ENCODE results near the gene TP63. TPM values are rescaled to one million over a fixed set of nuclear protein-coding genes. Genes with fewer than 3 reads are reported as not detected.
A peak's percentile ranks its signal among the peaks of the same experiment; 100 is the strongest.

The TP63 gene
- total RNA-seq, 1 donor from 2014 or later = 0.11 TPM

DNA sequence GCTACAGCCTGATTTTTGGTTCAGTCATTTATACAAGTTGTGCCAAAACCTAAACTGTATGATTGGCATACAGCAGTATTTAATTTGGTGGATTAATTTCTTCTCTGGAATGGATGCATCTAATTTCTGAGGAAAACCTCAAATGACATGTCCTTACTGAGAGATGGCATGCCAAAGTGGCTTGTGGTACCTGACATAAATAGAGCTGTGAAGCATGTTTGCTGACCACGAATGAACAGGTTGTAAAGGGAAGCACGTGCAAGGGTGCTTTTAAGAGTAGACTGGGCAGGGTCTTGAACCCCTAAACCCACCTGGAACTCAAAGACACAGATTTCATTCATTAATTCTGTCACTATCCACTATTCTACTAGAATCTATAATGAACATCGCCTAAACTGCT lies 77.2 kb downstream of the TP63 start:
- intact Hi-C loops (cut with DNase I) = no loop called here
- DNase-seq = no peak
- ATAC-seq (ENCODE audit: poor library complexity) = no peak

DNA sequence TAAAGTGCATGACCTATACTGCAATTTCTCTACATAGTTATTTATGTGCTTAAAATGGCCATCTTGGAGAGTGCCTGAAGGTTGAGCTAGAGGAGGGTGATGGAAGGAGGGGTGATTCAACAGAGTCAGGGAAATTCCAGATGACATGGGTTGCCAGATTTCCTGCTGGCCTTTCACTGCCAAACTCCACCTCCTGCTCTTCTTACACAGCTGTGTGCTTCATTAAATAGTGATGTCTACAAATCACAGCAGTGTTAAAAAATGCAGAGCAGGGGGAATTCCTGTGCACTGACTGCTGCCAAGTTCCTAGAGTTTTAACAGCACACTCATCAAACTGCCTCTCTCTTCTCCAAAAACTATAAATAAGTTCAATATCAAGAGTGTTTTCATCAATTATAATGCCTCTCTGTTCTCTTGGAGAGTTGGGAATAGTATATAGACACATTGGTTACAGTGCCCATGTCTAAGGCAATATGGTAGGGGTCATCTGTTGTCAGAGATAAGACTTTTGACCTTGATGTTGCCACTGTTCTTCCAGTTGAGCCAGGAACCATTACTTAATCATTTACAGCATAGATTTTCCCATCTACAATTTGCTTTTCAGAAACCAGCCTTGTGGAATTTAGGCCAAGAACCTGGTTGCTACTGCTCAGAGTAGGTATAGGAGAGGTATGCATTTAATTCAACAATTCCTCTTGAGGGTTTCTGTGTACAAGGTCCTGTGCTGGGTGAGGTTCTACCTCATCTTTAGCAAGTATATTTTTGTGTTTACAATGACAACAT lies 79.6 kb downstream of the TP63 start:
- DNase-seq (peak; percentile 43), ATAC-seq (ENCODE audit: poor library complexity) (peak; percentile 92)
- intact Hi-C loops (cut with DNase I) = no loop called here

DNA sequence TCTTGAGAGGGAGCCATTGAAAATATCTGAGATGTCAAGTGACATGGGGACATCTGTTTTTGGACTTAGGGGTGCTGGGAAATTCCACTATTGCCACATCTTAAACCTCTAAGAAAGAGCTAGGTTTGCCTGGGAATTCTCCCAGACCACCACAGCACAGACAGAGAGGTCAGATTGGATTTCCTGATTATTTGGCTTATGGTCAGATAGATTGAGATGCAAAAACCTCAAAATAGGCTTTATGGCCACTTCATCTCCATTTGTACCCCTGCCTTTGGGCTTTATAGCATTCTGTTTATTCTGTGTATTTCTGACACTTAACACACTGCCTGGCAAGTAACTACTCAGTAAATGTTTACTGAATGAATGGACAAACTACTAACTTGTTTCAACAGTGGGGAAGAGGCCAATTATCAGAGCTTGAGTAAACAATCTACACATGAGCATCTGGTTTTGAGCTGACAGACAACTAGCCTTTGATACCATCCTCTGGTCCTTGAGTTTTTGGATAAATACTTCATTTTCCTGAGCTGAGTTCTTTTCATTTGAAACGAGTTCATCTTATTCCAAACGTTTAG lies 81.8 kb downstream of the TP63 start:
- ATAC-seq (ENCODE audit: poor library complexity) (no peak), DNase-seq (no peak)
- intact Hi-C loops (cut with DNase I) = no loop called here

DNA sequence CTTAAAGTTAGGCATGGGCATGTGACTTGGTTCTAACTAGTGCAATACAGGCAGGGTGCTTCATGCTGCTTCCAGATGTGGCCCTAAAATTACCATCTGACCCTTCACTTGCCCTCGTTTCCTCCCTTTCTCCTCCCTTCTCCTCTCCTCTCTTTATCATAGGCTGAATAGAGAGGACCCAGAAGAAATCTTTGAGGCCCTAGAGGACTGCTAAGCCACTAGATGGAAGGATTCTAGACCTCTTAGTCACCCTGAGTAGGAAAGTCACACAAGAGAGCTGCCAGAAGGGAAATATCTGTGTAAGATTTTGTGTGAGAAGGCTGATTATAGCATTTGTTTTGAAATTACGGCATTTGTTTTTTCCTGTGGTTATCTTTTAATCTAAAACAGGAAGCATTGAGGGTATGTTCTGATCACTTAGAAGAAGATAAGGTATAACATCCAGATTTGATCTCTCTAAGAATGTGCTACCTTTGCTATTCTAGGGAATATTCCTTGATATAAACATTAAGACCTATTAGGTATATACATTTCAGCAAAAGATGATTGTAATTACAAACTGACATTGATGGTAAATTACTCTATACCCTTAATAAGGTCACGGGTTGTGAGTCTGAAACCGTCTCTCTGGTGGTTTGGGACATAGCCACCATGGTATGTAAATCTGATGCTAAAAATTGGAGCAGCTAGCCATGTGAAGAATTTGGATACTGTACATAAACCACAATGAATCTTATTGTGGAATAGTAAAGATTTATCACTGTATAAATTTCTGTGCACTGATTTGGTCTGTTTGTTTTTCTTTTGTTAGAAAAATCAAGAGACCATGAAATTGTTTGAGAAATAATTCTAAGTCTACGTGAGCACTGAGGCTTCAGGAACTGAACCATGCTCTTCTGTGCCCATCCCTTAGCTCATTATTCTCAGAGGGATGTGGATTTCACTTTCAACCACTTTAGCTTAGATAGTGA lies 84.1 kb downstream of the TP63 start:
- no peak for DNase-seq
- intact Hi-C loops (cut with DNase I) = no loop called here

DNA sequence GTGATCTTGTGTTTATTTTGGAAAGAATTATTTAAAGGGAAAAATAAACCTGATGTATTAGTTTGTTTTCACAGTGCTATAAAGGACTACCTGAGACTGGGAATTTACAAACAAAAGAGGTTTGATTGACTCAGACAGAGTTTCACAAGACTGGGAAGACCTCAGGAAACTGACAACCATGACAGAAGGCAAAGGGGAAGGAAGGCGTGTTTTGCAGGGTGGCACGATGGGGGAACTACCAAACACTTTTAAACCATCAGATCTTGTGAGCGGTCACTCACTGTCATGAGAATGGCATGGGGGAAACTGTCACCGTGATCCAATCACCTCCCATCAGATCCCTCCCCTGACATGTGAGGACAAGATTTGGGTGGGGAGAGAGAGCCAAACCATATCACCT lies 87.0 kb downstream of the TP63 start:
- intact Hi-C loops (cut with DNase I) = no loop called here
- DNase-seq = no peak
- ATAC-seq (ENCODE audit: poor library complexity) = no peak

More for the DNA sequence above, 84.1 kb downstream of the TP63 start:
- no peak for ATAC-seq (ENCODE audit: poor library complexity)

DNA sequence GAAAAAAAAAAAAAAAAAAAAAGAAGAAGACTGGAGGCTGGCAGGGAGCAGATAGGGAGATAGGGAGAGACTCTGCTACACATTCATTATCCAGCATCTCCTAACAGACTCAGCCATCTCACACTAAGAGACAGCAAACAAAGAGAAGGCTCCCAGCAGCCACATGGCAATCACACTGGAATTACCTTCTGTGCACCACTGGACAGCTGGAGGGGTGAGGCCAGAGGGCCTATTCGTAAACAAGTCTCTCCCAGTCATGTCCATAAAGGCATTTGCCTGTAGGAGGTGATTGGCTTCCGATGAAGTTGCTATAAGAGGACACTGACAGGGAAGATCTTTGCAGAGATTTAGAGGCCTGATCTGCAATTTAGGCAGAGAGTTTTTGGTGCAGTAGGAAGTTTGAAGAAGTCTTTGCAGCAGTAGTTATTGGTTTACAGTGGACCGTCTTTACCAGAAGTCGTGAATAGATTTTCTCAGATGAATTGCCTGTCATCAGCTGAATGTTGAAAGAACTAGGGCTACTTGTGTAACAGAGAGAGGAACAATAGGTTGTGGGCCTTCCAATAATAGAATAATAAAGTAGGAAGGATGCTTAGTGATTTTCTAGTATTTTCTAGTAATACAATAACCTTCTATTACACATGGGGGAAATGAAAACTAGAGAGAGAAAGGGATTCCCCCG lies 89.7 kb downstream of the TP63 start:
- ATAC-seq (ENCODE audit: poor library complexity) (no peak), DNase-seq (no peak)
- intact Hi-C loops (cut with DNase I) = no loop called here

DNA sequence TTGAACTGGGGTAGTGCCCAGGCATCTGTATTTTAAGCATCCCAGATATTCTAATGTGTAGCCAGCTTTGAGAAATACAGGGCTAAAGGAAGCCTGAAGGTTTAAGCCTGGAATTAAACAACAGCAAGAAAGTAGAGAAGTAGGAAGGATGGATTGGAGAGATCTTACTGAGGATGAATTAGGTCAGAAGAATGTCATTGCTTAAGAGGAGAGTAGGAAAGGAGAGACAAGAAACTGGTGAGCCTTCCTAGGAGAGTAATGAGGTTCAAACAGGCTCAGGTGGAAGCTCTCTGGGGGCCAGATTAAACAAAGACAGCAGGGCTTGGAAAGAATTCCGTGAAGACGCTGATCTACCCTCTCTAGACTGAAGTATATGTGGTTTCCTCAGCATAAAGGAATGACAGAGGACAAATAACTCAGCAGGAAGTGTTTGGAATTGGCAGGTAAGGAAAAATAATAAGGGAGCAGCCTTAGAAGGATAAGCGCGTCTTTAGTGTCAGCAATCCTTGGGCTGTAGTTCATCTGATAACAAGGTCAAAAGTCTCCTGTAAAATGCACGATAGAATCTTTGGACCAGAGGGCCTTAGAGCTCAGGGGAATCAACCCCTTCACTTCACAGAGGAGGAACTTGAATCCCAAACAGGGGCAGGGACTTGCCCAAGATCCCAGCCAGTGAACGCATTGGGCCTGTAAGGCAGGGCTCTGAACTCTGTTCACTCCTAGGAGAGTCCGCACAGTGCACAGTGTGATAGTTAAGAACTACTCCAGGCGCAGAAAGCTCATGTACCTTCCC lies 90.9 kb downstream of the TP63 start:
- ATAC-seq (ENCODE audit: poor library complexity) (no peak), DNase-seq (no peak)
- intact Hi-C loops (cut with DNase I) = no loop called here

DNA sequence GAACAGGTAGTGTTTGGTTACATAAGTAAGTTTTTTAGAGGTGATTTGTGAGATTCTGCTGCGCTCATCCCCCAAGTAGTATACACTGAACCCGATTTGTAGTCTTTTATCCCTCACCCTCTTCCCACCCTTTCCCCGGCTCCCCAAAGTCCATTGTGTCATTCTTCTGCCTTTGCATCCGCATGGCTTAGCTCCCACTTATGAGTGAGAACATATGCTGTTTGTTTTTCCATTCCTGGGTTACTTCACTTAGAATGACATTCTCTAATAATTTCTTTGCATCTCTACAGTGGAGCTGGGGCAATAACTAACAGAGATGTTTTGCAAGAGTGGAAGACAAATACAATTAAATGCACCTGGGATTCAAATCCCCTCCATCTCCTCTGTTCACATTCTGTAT lies 93.2 kb downstream of the TP63 start:
- no peak for DNase-seq
- intact Hi-C loops (cut with DNase I) = no loop called here
- ATAC-seq (ENCODE audit: poor library complexity) = no peak

DNA sequence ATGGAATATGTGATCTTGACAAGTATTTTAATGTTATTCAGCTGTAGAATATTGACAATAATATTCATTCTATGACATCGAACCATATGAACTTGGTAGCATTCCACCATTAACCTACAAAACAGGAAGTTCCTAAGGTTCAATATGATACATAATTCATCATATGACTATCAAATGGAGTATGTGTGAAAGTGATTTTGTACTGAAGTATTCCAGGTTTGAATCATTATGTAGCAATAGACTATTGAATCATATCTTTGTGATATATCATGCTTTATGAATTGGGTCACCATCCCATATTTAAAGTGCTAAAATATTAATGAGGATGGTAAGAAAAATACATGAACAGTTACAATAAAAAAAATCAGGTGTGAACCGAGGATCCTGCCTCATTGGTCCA lies 95.1 kb downstream of the TP63 start:
- ATAC-seq (ENCODE audit: poor library complexity) = no peak

DNA sequence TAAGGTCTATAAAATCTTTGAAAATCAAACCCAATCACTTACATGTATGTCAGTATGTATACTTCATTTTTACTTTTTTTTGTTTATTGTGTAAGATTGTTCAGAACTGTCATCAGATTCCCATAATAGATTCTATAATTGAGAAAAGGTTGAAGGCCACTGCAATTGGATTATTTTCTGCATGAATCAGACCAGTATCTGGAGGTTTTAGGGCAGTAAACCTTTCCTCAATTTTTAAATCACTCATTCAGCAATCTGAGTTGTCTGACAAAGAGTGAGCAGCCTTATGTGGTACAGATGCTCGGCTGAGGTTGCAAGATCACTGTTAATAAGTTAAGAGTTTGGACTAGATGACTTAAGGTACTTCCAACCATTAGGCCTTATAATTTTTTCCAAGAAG lies 96.0 kb downstream of the TP63 start:
- ATAC-seq (ENCODE audit: poor library complexity) (no peak), DNase-seq (no peak)
- intact Hi-C loops (cut with DNase I) = no loop called here

More for the DNA sequence above, 95.1 kb downstream of the TP63 start:
- intact Hi-C loops (cut with DNase I) = no loop called here
- no peak for DNase-seq

DNA sequence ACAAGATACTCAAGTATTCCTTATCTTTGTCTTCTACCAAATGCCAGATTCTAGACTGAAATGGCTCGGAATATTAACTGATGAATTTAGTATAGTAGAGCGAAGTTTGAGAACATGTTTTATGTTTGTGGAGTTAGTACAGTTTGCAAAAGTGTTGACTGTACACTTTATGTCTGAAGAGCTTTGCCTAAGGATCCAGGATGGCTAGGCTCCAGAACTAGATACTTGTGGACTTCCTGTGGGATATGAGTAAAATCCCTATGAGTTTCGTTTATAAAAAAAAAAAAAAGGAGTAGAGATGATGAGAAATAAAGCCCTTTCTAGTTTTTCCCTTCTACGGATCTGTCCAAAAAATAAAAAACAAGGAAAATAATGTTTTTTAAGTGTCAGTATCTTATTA lies 96.7 kb downstream of the TP63 start:
- ATAC-seq (ENCODE audit: poor library complexity) (no peak), DNase-seq (no peak)
- intact Hi-C loops (cut with DNase I) = no loop called here

DNA sequence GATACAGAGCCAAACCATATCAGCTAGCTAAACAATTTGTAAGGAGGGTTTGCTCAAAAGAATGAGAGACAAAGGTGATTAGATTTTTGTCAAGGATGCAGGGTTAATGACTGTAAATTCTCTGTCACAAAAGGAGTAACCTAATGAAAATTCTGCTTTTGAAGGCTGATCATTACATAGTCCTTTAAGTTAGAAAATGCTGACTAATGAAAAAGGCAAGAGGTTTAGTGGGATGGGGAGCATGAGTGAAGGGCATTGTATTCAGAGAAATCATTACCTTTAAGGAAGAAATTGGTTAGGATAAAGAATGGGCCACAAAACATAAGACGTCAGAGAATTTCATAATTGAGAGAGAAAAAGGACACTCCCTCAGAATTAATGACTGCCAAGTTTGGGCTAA lies 97.7 kb downstream of the TP63 start:
- intact Hi-C loops (cut with DNase I) = no loop called here
- ATAC-seq (ENCODE audit: poor library complexity) (no peak), DNase-seq (no peak)

DNA sequence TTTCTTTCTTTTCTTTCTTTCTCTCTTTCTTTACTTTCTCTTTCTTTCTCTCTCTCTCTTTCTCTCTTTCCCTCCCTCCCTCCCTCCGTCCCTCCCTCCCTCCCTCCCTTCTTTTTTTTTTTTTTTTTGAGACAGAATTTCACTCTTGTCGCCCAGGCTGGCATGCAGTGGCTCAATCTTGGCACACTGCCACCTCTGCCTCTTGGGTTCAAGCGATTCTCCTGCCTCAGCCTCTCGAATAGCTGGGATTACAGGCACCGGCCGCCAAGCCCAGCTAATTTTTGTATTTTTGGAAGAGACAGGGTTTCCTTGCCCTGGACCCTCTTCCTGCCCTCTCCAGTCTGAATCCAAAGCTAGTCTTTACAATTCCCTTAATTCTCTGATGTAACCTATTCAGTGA lies 102.9 kb downstream of the TP63 start:
- intact Hi-C loops (cut with DNase I) = no loop called here
- ATAC-seq (ENCODE audit: poor library complexity) (no peak), DNase-seq (no peak)

DNA sequence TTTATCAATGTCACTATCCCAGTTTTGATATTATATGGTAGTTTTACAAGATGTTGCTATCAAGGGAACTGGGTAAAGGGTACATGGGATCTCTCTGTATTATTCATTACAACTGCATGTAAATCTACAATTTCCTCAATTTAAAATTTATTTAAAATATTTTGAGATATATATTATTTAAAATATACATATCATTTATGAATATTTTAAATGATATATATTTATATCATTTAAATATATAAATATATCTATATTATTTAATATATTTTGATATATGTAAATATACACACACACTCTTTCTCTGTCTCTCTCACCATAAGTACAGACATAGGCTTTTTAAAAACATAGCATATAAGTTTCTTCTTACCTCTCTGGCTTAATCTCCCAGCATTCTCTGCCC lies 104.7 kb downstream of the TP63 start:
- ATAC-seq (ENCODE audit: poor library complexity) (no peak), DNase-seq (no peak)
- intact Hi-C loops (cut with DNase I) = no loop called here

DNA sequence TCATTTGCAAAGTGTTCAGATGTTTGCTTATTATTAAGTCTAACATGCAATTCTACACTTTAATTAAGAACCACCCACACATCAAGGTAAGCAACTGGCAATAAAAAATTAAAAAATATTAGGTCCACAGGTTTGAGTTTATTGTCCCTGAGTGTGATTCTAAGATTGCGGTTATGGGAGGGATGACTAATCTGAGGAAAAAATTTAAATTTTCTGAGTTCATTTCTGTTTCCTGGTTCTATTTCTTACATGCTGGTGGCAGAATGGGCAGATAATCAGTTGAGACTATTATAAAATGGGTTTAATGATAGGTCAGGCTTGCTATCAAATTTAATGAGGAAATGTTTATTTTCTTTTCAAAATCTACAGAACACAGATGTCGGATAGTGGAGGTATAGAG lies 105.9 kb downstream of the TP63 start:
- intact Hi-C loops (cut with DNase I) = no loop called here
- no peak for ATAC-seq (ENCODE audit: poor library complexity)
- no peak for DNase-seq

DNA sequence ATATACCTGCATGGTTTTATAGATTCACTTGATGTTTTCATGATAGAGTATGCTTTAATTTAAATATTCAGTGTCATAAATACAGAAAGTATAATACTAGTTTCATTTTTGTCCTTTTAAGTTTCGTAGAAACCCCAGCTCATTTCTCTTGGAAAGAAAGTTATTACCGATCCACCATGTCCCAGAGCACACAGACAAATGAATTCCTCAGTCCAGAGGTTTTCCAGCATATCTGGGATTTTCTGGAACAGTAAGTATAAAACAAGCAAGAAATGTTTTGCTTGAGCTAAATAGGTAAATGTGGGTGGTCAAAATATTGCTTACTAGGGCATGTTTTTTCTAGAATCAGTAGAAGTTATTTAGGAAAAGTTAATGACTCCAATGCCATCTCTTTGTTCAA lies 106.4 kb downstream of the TP63 start:
- DNase-seq (no peak), ATAC-seq (ENCODE audit: poor library complexity) (no peak)
- intact Hi-C loops (cut with DNase I) = no loop called here

DNA sequence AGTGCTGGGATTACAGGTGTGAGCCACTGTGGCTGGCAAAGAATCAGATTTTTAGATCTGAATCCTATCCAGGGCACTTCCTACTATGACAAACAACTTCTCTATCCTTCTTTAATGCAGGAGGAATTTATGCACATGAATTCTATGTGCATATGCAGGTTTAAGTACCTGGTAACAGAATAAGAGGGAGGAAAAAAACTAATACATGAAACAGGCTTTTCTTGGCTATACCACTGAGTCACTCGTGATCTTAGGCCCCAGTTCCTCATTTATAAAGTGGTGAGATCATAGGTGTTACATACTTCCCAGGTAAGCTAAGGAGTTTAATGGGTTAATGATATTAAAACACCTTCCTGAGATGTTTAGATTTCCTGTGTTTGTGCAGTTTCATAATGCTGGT lies 108.2 kb downstream of the TP63 start:
- DNase-seq (no peak), ATAC-seq (ENCODE audit: poor library complexity) (no peak)
- intact Hi-C loops (cut with DNase I) = no loop called here

DNA sequence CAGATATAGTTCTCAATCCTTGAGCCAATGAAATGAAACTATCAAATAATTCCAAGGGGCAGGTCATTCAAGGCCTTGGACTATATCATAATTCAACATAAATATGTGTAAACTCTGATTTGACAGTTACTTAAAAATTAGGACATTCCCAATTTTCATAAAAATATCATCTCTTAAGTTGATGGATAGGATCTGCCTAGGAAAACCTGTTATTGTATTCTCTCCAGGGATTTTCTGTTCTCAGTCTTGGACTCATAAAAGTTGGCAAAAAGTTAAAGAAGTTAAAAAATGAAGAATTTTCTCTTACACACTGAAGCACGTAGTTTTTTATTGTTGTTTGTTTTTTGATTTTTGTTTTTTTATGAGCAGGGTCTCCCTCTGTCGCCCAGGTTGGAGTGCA lies 109.0 kb downstream of the TP63 start:
- intact Hi-C loops (cut with DNase I) = no loop called here

More for the DNA sequence above, 109.0 kb downstream of the TP63 start:
- DNase-seq = no peak
- no peak for ATAC-seq (ENCODE audit: poor library complexity)

All from Right ventricle myocardium superior (tissue), 1 donor.